Karpas-422 (cell line): ENCODE results near the gene TARDBP. TPM values are rescaled to one million over a fixed set of nuclear protein-coding genes. Genes with fewer than 3 reads are reported as not detected.
A peak's percentile ranks its signal among the peaks of the same experiment; 100 is the strongest.
"Not testable (repeated sequence)": the region's sequence is repeated elsewhere in the genome, so short reads cannot be mapped to it uniquely, and the experiment has no call there.

ENCODE experiments used
- DNase-seq: peaks from one replicate; pipeline ENCODE4 v3.0.0-alpha.2; 2015
- H2AFZ ChIP-seq: fragments of 200-600 bp; sonication (generic); 2 replicates; pipeline ENCODE4 v1.6.1; 2014; ENCODE audit warnings: antibody characterized with exemption, low read length, mixed read lengths
- H3K27ac ChIP-seq: fragments of 200-600 bp; sonication (generic); 2 replicates; pipeline ENCODE4 v1.5.1; 2014; ENCODE audit warnings: mild to moderate bottlenecking, low read length, moderate library complexity
- H3K27me3 ChIP-seq: fragments of 200-600 bp; sonication (generic); 2 replicates; pipeline ENCODE4 v1.6.1; 2014; ENCODE audit warnings: low read length, mixed read lengths
- H3K36me3 ChIP-seq: fragments of 200-600 bp; sonication (generic); 2 replicates; pipeline ENCODE4 v1.6.1; 2014; ENCODE audit warnings: low read length, mixed read lengths; ENCODE audit not compliant: insufficient read depth
- H3K4me1 ChIP-seq: fragments of 200-600 bp; sonication (generic); 2 replicates; pipeline ENCODE4 v1.6.1; 2014; ENCODE audit warnings: mild to moderate bottlenecking, low read length, mixed read lengths
- H3K4me2 ChIP-seq: fragments of 200-600 bp; sonication (generic); 2 replicates; pipeline ENCODE4 v1.6.1; 2014; ENCODE audit warnings: low read length, low read depth, mild to moderate bottlenecking; ENCODE audit not compliant: poor library complexity, severe bottlenecking
- H3K4me3 ChIP-seq: fragments of 200-600 bp; sonication (generic); 2 replicates; pipeline ENCODE4 v1.5.1; 2014; ENCODE audit warnings: mild to moderate bottlenecking, antibody characterized with exemption, low read length, mixed read lengths
- H3K79me2 ChIP-seq: fragments of 200-600 bp; sonication (generic); 2 replicates; pipeline ENCODE4 v1.6.1; 2014; ENCODE audit warnings: mild to moderate bottlenecking, low read length, mixed read lengths
- H3K9ac ChIP-seq: fragments of 200-600 bp; sonication (generic); 2 replicates; pipeline ENCODE4 v1.6.0; 2014; ENCODE audit warnings: low read length
- H3K9me2 ChIP-seq: fragments of 200-600 bp; sonication (generic), shearing (Covaris generic); replicated peaks from 2 replicates; pipeline ENCODE4 v1.6.0; 2014; ENCODE audit warnings: mild to moderate bottlenecking, low read length, moderate library complexity; ENCODE audit not compliant: insufficient read depth
- H3K9me3 ChIP-seq: fragments of 300-700, 200-600 bp; sonication (generic); 2 replicates; pipeline ENCODE4 v1.6.1; 2014; ENCODE audit warnings: low read length, mixed read lengths
- H4K20me1 ChIP-seq: fragments of 200-600 bp; sonication (generic); 2 replicates; pipeline ENCODE4 v1.6.1; 2014; ENCODE audit warnings: mild to moderate bottlenecking, antibody characterized with exemption, low read length, low read depth; ENCODE audit not compliant: insufficient read depth
- total RNA-seq: library from RNA; depleted of rRNA; stranded (reverse); fragments of >200 nt; shearing (Covaris generic); gene quantifications from 2 replicates; pipeline ENCODE4 v1.2.3, GENCODE V29; 2014; ENCODE audit warnings: low replicate concordance

The TARDBP gene
- total RNA-seq, 1 experiment from 2014 or later: 63.8 TPM

GRCh38 chr1:11040105-11040429 is 27.6 kb downstream of the TARDBP start:
- H3K9me2 ChIP-seq, H3K27ac ChIP-seq, H2AFZ ChIP-seq, H3K4me3 ChIP-seq, H4K20me1 ChIP-seq, H3K9me3 ChIP-seq, H3K4me1 ChIP-seq, H3K9ac ChIP-seq, DNase-seq, H3K36me3 ChIP-seq, H3K79me2 ChIP-seq, H3K4me2 ChIP-seq, H3K27me3 ChIP-seq: not testable (repeated sequence)

- Histone ChIP-seq H3K36me3 (no peaks in the 10 kb centered on the region), H4K20me1 (no peaks in the 10 kb centered on the region), H3K27me3 (no peaks in the 10 kb centered on the region), H3K27ac (no peak overlapping the region), H3K4me2 (no peak overlapping the region), H3K9me2 (no peaks in the 10 kb centered on the region), H2AFZ (no peak overlapping the region), H3K9ac (no peak overlapping the region), H3K4me3 (no peak overlapping the region), H3K9me3 (no peaks in the 10 kb centered on the region), H3K4me1 (no peaks in the 10 kb centered on the region), H3K79me2 (no peaks in the 10 kb centered on the region)
- DNase-seq: no peak
These were observed 28.6 kb downstream of the TARDBP start for GRCh38 chr1:11041048-11041447.

DNA sequence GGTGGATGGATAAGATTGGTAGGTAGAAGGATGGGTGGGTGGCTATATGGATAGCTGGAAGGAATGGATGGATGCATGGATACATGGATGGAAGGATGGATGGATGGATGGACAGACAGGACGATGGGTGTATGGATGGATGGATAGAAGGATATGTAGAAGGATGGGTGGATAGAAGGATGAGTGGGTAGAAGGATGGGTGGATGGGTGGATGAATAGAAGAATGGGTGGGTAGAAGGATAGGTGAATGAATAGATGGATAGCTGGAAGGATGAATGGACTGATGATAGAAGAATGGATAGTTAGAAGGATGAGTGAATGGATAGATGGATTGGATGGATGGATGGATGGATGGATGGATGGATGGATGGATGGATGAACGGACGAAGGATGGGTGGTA is 29.6 kb downstream of the TARDBP start:
- Histone ChIP-seq H2AFZ (no peak overlapping the region), H3K27ac (no peak overlapping the region), H4K20me1 (no peaks in the 10 kb centered on the region), H3K4me3 (no peak overlapping the region), H3K9me3 (no peaks in the 10 kb centered on the region), H3K4me2 (no peak overlapping the region), H3K79me2 (no peaks in the 10 kb centered on the region), H3K9ac (no peak overlapping the region), H3K27me3 (no peaks in the 10 kb centered on the region), H3K4me1 (no peaks in the 10 kb centered on the region), H3K36me3 (no peaks in the 10 kb centered on the region), H3K9me2 (no peaks in the 10 kb centered on the region)
- no peak for DNase-seq

DNA sequence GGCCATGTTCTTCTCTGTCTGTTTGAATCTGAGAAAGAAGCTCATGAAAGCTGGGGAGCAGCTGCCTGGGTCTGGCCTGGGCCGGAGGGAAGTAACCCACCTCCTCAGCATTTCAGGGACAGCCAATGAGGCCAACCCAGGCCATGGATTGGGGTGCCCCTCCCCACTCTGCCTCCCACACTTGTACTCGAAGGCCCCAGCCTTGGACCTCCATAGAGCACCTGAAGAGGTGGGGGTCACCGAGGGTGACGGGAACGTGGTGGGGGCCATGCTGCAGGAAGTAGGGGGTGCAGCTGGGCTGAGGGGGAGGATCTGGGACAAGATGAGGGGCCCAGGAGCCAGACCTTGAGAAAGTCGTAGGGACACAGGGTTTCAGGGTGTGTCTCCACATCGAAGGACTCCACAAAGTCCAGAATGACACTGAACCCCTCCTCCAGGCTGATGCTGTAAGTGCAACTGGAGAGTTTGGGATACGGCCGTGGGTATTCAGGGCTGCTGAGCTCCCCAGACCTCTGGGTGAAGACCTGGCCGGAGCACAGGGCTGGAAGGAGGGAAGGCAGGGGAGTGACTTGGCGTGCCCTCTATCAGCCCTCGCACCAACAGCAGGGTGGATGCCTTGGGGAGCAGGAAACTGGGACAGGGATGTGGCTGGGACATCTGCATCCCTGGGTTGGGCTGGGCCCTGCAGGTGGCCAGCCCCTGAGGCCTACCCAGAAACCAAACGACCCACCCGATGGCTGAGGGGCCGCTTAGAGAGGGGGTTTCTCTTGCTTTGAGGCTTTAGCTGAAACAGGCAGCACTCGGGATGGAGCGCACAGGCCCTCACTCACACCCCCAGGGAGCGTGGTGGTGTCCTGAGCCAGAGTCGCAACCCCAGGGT is 30.8 kb downstream of the TARDBP start:
- Histone ChIP-seq H3K4me2 (no peak overlapping the region), H2AFZ (no peak overlapping the region), H3K9me2 (no peaks in the 10 kb centered on the region), H3K4me3 (no peak overlapping the region), H3K4me1 (no peaks in the 10 kb centered on the region), H3K9ac (no peak overlapping the region), H3K9me3 (no peaks in the 10 kb centered on the region), H3K36me3 (no peaks in the 10 kb centered on the region), H3K27ac (no peak overlapping the region), H3K27me3 (no peaks in the 10 kb centered on the region), H3K79me2 (no peaks in the 10 kb centered on the region), H4K20me1 (no peaks in the 10 kb centered on the region)
- DNase-seq: no peak

DNA sequence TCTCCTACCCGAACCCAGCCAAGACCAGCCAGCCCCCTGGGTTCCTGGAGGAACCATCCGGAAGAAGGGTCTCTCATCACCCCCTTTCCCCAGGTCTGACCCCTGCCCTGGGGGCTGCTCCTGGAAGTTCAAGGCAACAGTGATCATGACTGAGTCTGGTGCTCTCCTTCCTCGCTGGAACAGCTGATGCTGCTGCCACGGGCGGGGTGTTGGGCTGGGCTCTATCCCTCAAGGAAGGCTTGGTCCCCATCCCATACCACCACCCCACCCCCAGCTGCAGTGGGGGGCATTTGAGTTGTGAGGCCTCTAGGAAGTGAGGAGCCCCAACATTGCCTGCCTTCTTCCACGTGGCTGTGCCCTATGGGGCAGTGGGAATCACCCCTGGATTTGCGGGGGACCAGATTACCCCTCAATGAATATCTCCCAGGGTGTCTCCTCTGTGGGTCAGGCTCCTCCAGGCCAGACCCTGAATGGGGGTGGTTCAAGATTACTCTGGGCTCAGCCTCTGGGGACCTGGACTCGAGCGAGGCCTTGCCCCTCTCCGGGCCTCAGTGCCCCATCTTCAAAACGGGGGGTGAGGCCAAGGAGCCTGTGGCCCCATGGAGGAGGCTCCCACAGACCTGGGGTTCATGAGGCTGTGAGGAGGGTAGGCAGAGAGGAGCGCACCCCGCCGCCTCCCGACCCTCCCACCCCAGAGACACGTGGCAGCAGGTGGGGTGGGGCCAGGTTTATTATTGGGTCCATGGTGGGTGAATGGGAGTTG is 31.8 kb downstream of the TARDBP start:
- Histone ChIP-seq H3K27ac (no peak overlapping the region), H3K36me3 (no peaks in the 10 kb centered on the region), H3K9me3 (no peaks in the 10 kb centered on the region), H3K9me2 (no peaks in the 10 kb centered on the region), H3K9ac (no peak overlapping the region), H3K4me3 (no peak overlapping the region), H3K4me1 (no peaks in the 10 kb centered on the region), H3K79me2 (no peaks in the 10 kb centered on the region), H4K20me1 (no peaks in the 10 kb centered on the region), H3K27me3 (no peaks in the 10 kb centered on the region), H3K4me2 (no peak overlapping the region), H2AFZ (no peak overlapping the region)
- no peak for DNase-seq

DNA sequence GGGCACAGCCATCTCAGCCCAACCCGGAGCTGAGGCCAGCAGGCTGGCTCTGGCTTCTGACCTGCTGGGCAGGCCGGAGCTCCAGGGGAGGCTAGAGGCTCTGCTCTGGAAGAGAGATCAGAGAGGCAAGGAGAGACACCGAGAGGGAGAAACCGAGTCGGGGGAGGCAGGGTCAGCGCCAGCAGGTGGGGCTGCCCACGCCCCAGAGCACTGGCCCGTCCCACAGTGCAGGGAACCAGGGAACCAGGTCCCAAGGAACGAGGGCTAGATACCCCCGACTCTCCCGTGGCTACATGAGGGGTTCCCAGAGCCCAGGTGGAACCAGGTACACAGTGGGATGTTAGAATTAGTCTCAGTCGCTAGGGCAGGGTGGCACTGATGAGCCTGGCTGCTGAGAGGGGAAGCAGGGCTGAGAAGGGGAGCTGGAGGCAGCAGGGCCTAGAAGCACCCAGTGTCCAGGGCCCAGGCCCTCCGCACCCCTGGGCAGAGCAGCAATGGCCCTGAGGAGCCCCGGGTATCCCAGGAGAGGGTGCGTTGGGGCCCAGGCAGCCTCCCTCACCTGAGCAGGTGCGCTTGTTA is 32.5 kb downstream of the TARDBP start:
- Histone ChIP-seq H3K79me2 (no peaks in the 10 kb centered on the region), H3K4me3 (no peak overlapping the region)

GRCh38 chr1:11045428-11046269 is 33.2 kb downstream of the TARDBP start:
- Histone ChIP-seq H3K79me2 (no peaks in the 10 kb centered on the region), H3K36me3 (no peaks in the 10 kb centered on the region), H3K4me1 (no peaks in the 10 kb centered on the region), H2AFZ (no peak overlapping the region), H3K27ac (no peak overlapping the region), H3K27me3 (no peaks in the 10 kb centered on the region), H3K4me3 (no peak overlapping the region), H3K4me2 (no peak overlapping the region), H3K9ac (no peak overlapping the region), H4K20me1 (no peaks in the 10 kb centered on the region), H3K9me2 (no peaks in the 10 kb centered on the region), H3K9me3 (no peaks in the 10 kb centered on the region)
- DNase-seq: peak; percentile 44

More for the DNA sequence above, 32.5 kb downstream of the TARDBP start:
- Histone ChIP-seq H3K4me2 (no peak overlapping the region), H3K27me3 (no peaks in the 10 kb centered on the region), H3K27ac (no peak overlapping the region), H2AFZ (no peak overlapping the region), H3K9me3 (no peaks in the 10 kb centered on the region), H3K9ac (no peak overlapping the region), H3K4me1 (no peaks in the 10 kb centered on the region), H3K9me2 (no peaks in the 10 kb centered on the region), H4K20me1 (no peaks in the 10 kb centered on the region), H3K36me3 (no peaks in the 10 kb centered on the region)
- DNase-seq: no peak

DNA sequence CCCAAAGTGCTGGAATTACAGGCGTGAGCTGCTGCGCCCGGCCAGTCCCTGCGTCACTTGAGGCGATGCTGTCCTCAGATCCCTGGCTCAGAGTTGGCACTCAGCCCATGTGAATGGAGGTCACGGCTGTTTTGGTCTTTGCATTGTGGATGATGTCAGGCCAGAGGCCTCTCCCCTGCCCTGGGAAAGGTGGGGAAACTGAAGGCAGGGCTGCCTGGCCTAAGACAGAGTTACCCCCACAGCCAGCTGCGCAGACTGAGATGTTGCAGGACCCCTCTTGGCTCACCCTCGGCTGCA is 33.8 kb downstream of the TARDBP start:
- Histone ChIP-seq H3K9ac (no peak overlapping the region), H3K4me2 (no peak overlapping the region), H3K9me3 (no peaks in the 10 kb centered on the region)

More for the DNA sequence above, 33.8 kb downstream of the TARDBP start:
- Histone ChIP-seq H2AFZ (no peak overlapping the region), H4K20me1 (no peaks in the 10 kb centered on the region), H3K27ac (no peak overlapping the region), H3K79me2 (no peaks in the 10 kb centered on the region), H3K27me3 (no peaks in the 10 kb centered on the region), H3K4me3 (no peak overlapping the region), H3K9me2 (no peaks in the 10 kb centered on the region), H3K4me1 (no peaks in the 10 kb centered on the region), H3K36me3 (no peaks in the 10 kb centered on the region)
- no peak for DNase-seq
